Activated T-helper 1 cell treated with anti-CD3 and anti-CD28 coated beads, Interleukin-12 subunit alpha, Interleukin-12 subunit beta, Interleukin-2, Interleukin-4 antibody, amounts not matched to agents 30 ng/mL and 10 ng/mL and 1 ng/mL, durations not matched to agents 14 hours and 24 hours and 36 hours (primary cell): ENCODE measurements around the gene C1QTNF8. TPM values are rescaled to one million over a fixed set of nuclear protein-coding genes. Genes with fewer than 3 reads are reported as not detected.
A peak's percentile ranks its signal among the peaks of the same experiment; 100 is the strongest.

Source experiments
- DNase-seq: peaks from one replicate; pipeline ENCODE4 v3.0.0; 2021; ENCODE audit warnings: low spot score
- H3K27ac Mint-ChIP-seq: one replicate; pipeline ENCODE4 v1.8.0; 2021; ENCODE audit warnings: mild to moderate bottlenecking, mixed read lengths
- H3K27me3 Mint-ChIP-seq: one replicate; pipeline ENCODE4 v1.8.0; 2022; ENCODE audit warnings: mild to moderate bottlenecking, moderate library complexity, mixed read lengths; ENCODE audit not compliant: insufficient read depth
- H3K36me3 Mint-ChIP-seq: one replicate; pipeline ENCODE4 v1.8.0; 2021; ENCODE audit warnings: low read depth, mixed read lengths
- H3K4me1 Mint-ChIP-seq: one replicate; pipeline ENCODE4 v1.8.0; 2021; ENCODE audit warnings: low read depth, mixed read lengths
- H3K4me3 Mint-ChIP-seq: one replicate; pipeline ENCODE4 v1.8.0; 2021; ENCODE audit warnings: mild to moderate bottlenecking, moderate library complexity, mixed read lengths
- H3K9me3 Mint-ChIP-seq: one replicate; pipeline ENCODE4 v1.8.0; 2021; ENCODE audit warnings: mixed read lengths
- intact Hi-C: fragments of 100-400 bp; cut with micrococcal nuclease; formaldehyde crosslinking; loops from one replicate; pipeline ENCODE4 v1.15.1; 2024
- total RNA-seq: library from RNA; stranded (reverse); gene quantifications from 2 replicates; pipeline ENCODE4 v1.2.3, GENCODE V29; 2022

Gene C1QTNF8
- total RNA-seq, 1 donor from 2014 or later: not detected

GRCh38 chr16:1071561-1072225, 24.4 kb downstream of the C1QTNF8 start:
- Mint-ChIP-seq H3K9me3 (no peaks in the 10 kb centered on the region), H3K27ac (no peak overlapping the region), H3K4me1 (no peaks in the 10 kb centered on the region), H3K36me3 (no peaks in the 10 kb centered on the region), H3K4me3 (no peak overlapping the region), H3K27me3 (peaks cover 9% of the 10 kb centered on the region)
- intact Hi-C loops: no loop called here
- DNase-seq: no peak

GRCh38 chr16:1070864-1071408, 25.1 kb downstream of the C1QTNF8 start:
- no peaks in the 10 kb centered on the region for H3K4me1 Mint-ChIP-seq
- H3K9me3 Mint-ChIP-seq: no peaks in the 10 kb centered on the region
- no peak overlapping the region for H3K4me3 Mint-ChIP-seq
- intact Hi-C loops: no loop called here
- H3K36me3 Mint-ChIP-seq: no peaks in the 10 kb centered on the region
- no peak for DNase-seq
- H3K27me3 Mint-ChIP-seq: peaks cover 9% of the 10 kb centered on the region
- no peak overlapping the region for H3K27ac Mint-ChIP-seq

- Mint-ChIP-seq H3K27me3 (peaks cover 11% of the 10 kb centered on the region), H3K4me1 (no peaks in the 10 kb centered on the region), H3K27ac (no peak overlapping the region), H3K9me3 (no peaks in the 10 kb centered on the region), H3K36me3 (no peaks in the 10 kb centered on the region), H3K4me3 (no peak overlapping the region)
- intact Hi-C loops: no loop called here
- DNase-seq: no peak
These were observed 25.8 kb downstream of the C1QTNF8 start for GRCh38 chr16:1070084-1070863.

GRCh38 chr16:1069154-1069553, 26.9 kb downstream of the C1QTNF8 start:
- Mint-ChIP-seq H3K9me3 (no peaks in the 10 kb centered on the region), H3K27me3 (peaks cover 14% of the 10 kb centered on the region), H3K4me1 (no peaks in the 10 kb centered on the region), H3K27ac (no peak overlapping the region), H3K4me3 (no peak overlapping the region), H3K36me3 (no peaks in the 10 kb centered on the region)
- DNase-seq: no peak
- intact Hi-C loops: no loop called here

- Mint-ChIP-seq H3K27ac (no peak overlapping the region), H3K9me3 (no peaks in the 10 kb centered on the region), H3K4me1 (no peaks in the 10 kb centered on the region), H3K4me3 (no peak overlapping the region), H3K27me3 (peaks cover 14% of the 10 kb centered on the region), H3K36me3 (no peaks in the 10 kb centered on the region)
- intact Hi-C loops: no loop called here
- no peak for DNase-seq
These were observed 27.6 kb downstream of the C1QTNF8 start for GRCh38 chr16:1068451-1068850.

- no peaks in the 10 kb centered on the region for H3K9me3 Mint-ChIP-seq
- no peak overlapping the region for H3K4me3 Mint-ChIP-seq
These were observed 28.4 kb downstream of the C1QTNF8 start for GRCh38 chr16:1067629-1068028.

GRCh38 chr16:1066584-1067172, 29.4 kb downstream of the C1QTNF8 start:
- Mint-ChIP-seq H3K36me3 (no peaks in the 10 kb centered on the region), H3K27ac (no peak overlapping the region), H3K27me3 (peaks cover 14% of the 10 kb centered on the region), H3K9me3 (no peaks in the 10 kb centered on the region), H3K4me1 (no peaks in the 10 kb centered on the region), H3K4me3 (no peak overlapping the region)
- intact Hi-C loops: no loop called here
- no peak for DNase-seq

More at GRCh38 chr16:1067629-1068028, 28.4 kb downstream of the C1QTNF8 start:
- peaks cover 14% of the 10 kb centered on the region for H3K27me3 Mint-ChIP-seq
- DNase-seq: no peak
- no peaks in the 10 kb centered on the region for H3K4me1 Mint-ChIP-seq
- H3K27ac Mint-ChIP-seq: peak overlapping the region; percentile 82
- H3K36me3 Mint-ChIP-seq: no peaks in the 10 kb centered on the region
- intact Hi-C loops: no loop called here

- no peaks in the 10 kb centered on the region for H3K36me3 Mint-ChIP-seq
- peaks cover 14% of the 10 kb centered on the region for H3K27me3 Mint-ChIP-seq
- no peak overlapping the region for H3K4me3 Mint-ChIP-seq
- no peak overlapping the region for H3K27ac Mint-ChIP-seq
- intact Hi-C loops: no loop called here
- H3K9me3 Mint-ChIP-seq: no peaks in the 10 kb centered on the region
- H3K4me1 Mint-ChIP-seq: no peaks in the 10 kb centered on the region
- DNase-seq: no peak
These were observed 30.4 kb downstream of the C1QTNF8 start for GRCh38 chr16:1065469-1066128.

- peaks cover 8% of the 10 kb centered on the region for H3K27me3 Mint-ChIP-seq
- no peak for DNase-seq
- no peak overlapping the region for H3K27ac Mint-ChIP-seq
- H3K36me3 Mint-ChIP-seq: peaks cover 2% of the 10 kb centered on the region
- H3K9me3 Mint-ChIP-seq: peaks cover 6% of the 10 kb centered on the region
- no peak overlapping the region for H3K4me3 Mint-ChIP-seq
- intact Hi-C loops: no loop called here
- no peaks in the 10 kb centered on the region for H3K4me1 Mint-ChIP-seq
These were observed 32.3 kb downstream of the C1QTNF8 start for GRCh38 chr16:1063728-1064127.

GRCh38 chr16:1062895-1063294, 33.1 kb downstream of the C1QTNF8 start:
- intact Hi-C loops: no loop called here
- H3K4me1 Mint-ChIP-seq: no peaks in the 10 kb centered on the region
- no peak overlapping the region for H3K27ac Mint-ChIP-seq
- peaks cover 6% of the 10 kb centered on the region for H3K9me3 Mint-ChIP-seq
- DNase-seq: no peak
- no peak overlapping the region for H3K4me3 Mint-ChIP-seq
- H3K36me3 Mint-ChIP-seq: peaks cover 2% of the 10 kb centered on the region
- H3K27me3 Mint-ChIP-seq: peaks cover 8% of the 10 kb centered on the region

- H3K27ac Mint-ChIP-seq: no peak overlapping the region
- H3K9me3 Mint-ChIP-seq: peaks cover 6% of the 10 kb centered on the region
- no peak overlapping the region for H3K4me3 Mint-ChIP-seq
- peaks cover 2% of the 10 kb centered on the region for H3K36me3 Mint-ChIP-seq
- intact Hi-C loops: no loop called here
- H3K27me3 Mint-ChIP-seq: peaks cover 5% of the 10 kb centered on the region
- no peak for DNase-seq
- no peaks in the 10 kb centered on the region for H3K4me1 Mint-ChIP-seq
These were observed 34.1 kb downstream of the C1QTNF8 start for GRCh38 chr16:1061769-1062505.
